ENCODE data around the gene SAGE1. TPM values are rescaled to one million over a fixed set of nuclear protein-coding genes. Genes with fewer than 3 reads are reported as not detected.
"Not testable (repeated sequence)": the region's sequence is repeated elsewhere in the genome, so short reads cannot be mapped to it uniquely, and the experiment has no call there.

SAGE1 gene
- total and polyA plus RNA-seq, 4 donors, result 0.05 TPM; not detected in 3

DNA sequence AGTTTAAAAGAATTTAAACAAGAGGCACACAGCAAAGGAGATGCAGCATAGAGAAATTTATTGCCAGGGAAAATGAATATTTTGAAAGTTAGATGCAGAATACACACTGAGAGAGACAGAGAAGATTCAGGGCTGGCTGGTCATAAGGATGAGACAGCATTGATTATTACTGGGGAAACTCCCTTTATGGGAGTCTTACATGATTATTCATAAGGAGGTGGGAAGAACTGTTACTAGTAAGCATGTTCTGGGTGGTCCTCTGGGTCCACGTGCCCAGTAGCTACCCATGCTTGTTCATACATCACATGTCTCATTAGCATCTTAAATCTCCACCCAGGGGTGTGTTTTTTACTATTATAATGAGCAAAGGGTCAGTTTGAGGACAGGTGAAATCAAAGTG is 27.0 kb downstream of the SAGE1 start:
- 56% methylated on average over 1 of the region's 1 CpG for WGBS
- H3K27ac ChIP-seq (ENCODE audit: low read depth in 1 of 2, low read length in 2 of 2); DNase-seq (ENCODE audit: low spot score); H3K9ac ChIP-seq (ENCODE audit: low read depth in 1 of 2, low read length in 2 of 2); H3K36me3 ChIP-seq (ENCODE audit: control insufficient read depth in 4 of 4, insufficient read depth in 3 of 4, low read depth in 1 of 4, low read length in 3 of 4); H3K27me3 ChIP-seq (ENCODE audit: control insufficient read depth in 4 of 4, insufficient read depth in 4 of 4, low read length in 3 of 4); H3K4me1 ChIP-seq (ENCODE audit: control insufficient read depth in 4 of 4, insufficient read depth in 4 of 4, low read length in 3 of 4); H3K9me3 ChIP-seq (ENCODE audit: control insufficient read depth in 4 of 4, low read length in 3 of 4); H3K4me3 ChIP-seq (ENCODE audit: low read depth in 1 of 3, low read length in 3 of 3): not testable (repeated sequence)

DNA sequence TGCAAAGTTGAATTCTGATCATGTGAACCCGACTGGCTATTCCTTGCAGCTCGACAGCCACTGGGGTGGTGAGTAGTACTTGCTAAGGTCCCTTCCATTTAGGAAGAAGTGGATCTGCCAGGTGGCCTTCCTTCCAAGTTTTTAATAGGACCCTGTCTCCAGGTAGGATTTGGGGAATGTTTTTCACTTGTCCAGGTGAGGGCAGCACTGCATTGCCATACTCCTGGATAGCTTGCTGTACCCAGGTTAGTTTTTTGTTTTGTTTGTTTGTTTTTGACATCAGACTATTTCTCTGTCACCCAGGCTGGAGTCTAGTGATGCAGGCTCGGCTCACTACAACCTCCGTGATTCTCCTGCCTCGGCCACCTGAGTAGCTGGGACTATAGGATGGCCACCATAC is 29.8 kb downstream of the SAGE1 start:
- TF ChIP-seq NR2F2 (IDR thresholded peaks at IDR 0.05), result no peak
- TF ChIP-seq RAD21 (IDR thresholded peaks at IDR 0.05), result peak in 1 of 2 donors; percentile 40
- no peak overlapping the region for H3K4me3 ChIP-seq (ENCODE audit: low read depth in 1 of 3, low read length in 3 of 3)
- no peaks in the 10 kb centered on the region for H3K36me3 ChIP-seq (ENCODE audit: control insufficient read depth in 4 of 4, insufficient read depth in 3 of 4, low read depth in 1 of 4, low read length in 3 of 4)
- H3K27ac ChIP-seq (ENCODE audit: low read depth in 1 of 2, low read length in 2 of 2), result no peak overlapping the region
- H3K4me1 ChIP-seq (ENCODE audit: control insufficient read depth in 4 of 4, insufficient read depth in 4 of 4, low read length in 3 of 4), result no peaks in the 10 kb centered on the region
- H3K9ac ChIP-seq (ENCODE audit: low read depth in 1 of 2, low read length in 2 of 2), result no peak overlapping the region
- DNase-seq (ENCODE audit: low spot score), result no peak
- 76% methylated on average over 5 of the region's 5 CpGs for WGBS
- H3K27me3 ChIP-seq (ENCODE audit: control insufficient read depth in 4 of 4, insufficient read depth in 4 of 4, low read length in 3 of 4), result peaks cover 0 to 3% (median 0%) of the 10 kb centered on the region in 4 donors
- no peaks in the 10 kb centered on the region for H3K9me3 ChIP-seq (ENCODE audit: control insufficient read depth in 4 of 4, low read length in 3 of 4)

DNA sequence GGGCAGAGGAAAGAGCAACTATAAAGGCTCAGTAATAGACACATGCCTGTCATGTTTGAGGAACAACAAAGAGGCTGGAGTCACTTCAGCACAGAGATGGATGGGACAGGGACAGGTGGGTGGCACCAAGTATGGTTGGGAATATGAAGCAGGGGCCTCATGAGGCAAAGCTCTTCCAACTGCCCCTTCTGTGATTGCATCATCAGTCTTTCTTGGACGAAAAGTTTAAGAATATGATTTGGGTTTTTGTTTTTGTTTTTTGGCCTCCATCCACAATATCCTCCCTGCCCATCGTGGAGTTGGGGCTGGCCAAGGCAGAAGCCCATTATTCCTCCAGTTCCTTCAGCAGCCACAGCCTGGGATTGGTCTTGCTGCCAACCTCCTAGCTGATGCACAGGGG is 34.4 kb downstream of the SAGE1 start:
- Histone ChIP-seq H3K9me3 (ENCODE audit: control insufficient read depth in 4 of 4, low read length in 3 of 4) (no peaks in the 10 kb centered on the region), H3K27ac (ENCODE audit: low read depth in 1 of 2, low read length in 2 of 2) (no peak overlapping the region), H3K9ac (ENCODE audit: low read depth in 1 of 2, low read length in 2 of 2) (no peak overlapping the region), H3K27me3 (ENCODE audit: control insufficient read depth in 4 of 4, insufficient read depth in 4 of 4, low read length in 3 of 4) (peaks cover 0 to 2% (median 0%) of the 10 kb centered on the region in 4 donors), H3K4me3 (ENCODE audit: low read depth in 1 of 3, low read length in 3 of 3) (no peak overlapping the region), H3K36me3 (ENCODE audit: control insufficient read depth in 4 of 4, insufficient read depth in 3 of 4, low read depth in 1 of 4, low read length in 3 of 4) (no peaks in the 10 kb centered on the region), H3K4me1 (ENCODE audit: control insufficient read depth in 4 of 4, insufficient read depth in 4 of 4, low read length in 3 of 4) (no peaks in the 10 kb centered on the region)
- DNase-seq (ENCODE audit: low spot score), result no peak
- 64% methylated on average over 2 of the region's 2 CpGs for WGBS
- TF ChIP-seq RAD21 (IDR thresholded peaks at IDR 0.05) (no peak), SP1 (IDR thresholded peaks at IDR 0.05) (no peak), RXRA (IDR thresholded peaks at IDR 0.05) (no peak), HNF4G (IDR thresholded peaks at IDR 0.05) (no peak), NR2F2 (IDR thresholded peaks at IDR 0.05) (no peak), FOXA2 (IDR thresholded peaks at IDR 0.05) (no peak), YY1 (IDR thresholded peaks at IDR 0.05) (no peak), GABPA (IDR thresholded peaks at IDR 0.05 in 1 of 2, conservative IDR thresholded peaks at IDR 0.05 in 1 of 2) (no peak)
- TF ChIP-seq, protein P1, sequence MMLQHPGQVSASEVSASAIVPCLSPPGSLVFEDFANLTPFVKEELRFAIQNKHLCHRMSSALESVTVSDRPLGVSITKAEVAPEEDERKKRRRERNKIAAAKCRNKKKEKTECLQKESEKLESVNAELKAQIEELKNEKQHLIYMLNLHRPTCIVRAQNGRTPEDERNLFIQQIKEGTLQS (IDR thresholded peaks at IDR 0.05), result no peak
- TF ChIP-seq, protein P2, sequence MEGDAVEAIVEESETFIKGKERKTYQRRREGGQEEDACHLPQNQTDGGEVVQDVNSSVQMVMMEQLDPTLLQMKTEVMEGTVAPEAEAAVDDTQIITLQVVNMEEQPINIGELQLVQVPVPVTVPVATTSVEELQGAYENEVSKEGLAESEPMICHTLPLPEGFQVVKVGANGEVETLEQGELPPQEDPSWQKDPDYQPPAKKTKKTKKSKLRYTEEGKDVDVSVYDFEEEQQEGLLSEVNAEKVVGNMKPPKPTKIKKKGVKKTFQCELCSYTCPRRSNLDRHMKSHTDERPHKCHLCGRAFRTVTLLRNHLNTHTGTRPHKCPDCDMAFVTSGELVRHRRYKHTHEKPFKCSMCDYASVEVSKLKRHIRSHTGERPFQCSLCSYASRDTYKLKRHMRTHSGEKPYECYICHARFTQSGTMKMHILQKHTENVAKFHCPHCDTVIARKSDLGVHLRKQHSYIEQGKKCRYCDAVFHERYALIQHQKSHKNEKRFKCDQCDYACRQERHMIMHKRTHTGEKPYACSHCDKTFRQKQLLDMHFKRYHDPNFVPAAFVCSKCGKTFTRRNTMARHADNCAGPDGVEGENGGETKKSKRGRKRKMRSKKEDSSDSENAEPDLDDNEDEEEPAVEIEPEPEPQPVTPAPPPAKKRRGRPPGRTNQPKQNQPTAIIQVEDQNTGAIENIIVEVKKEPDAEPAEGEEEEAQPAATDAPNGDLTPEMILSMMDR (IDR thresholded peaks at IDR 0.05; ENCODE audit: low read depth, low read length, missing input control), result no peak
- TF ChIP-seq, protein P3, sequence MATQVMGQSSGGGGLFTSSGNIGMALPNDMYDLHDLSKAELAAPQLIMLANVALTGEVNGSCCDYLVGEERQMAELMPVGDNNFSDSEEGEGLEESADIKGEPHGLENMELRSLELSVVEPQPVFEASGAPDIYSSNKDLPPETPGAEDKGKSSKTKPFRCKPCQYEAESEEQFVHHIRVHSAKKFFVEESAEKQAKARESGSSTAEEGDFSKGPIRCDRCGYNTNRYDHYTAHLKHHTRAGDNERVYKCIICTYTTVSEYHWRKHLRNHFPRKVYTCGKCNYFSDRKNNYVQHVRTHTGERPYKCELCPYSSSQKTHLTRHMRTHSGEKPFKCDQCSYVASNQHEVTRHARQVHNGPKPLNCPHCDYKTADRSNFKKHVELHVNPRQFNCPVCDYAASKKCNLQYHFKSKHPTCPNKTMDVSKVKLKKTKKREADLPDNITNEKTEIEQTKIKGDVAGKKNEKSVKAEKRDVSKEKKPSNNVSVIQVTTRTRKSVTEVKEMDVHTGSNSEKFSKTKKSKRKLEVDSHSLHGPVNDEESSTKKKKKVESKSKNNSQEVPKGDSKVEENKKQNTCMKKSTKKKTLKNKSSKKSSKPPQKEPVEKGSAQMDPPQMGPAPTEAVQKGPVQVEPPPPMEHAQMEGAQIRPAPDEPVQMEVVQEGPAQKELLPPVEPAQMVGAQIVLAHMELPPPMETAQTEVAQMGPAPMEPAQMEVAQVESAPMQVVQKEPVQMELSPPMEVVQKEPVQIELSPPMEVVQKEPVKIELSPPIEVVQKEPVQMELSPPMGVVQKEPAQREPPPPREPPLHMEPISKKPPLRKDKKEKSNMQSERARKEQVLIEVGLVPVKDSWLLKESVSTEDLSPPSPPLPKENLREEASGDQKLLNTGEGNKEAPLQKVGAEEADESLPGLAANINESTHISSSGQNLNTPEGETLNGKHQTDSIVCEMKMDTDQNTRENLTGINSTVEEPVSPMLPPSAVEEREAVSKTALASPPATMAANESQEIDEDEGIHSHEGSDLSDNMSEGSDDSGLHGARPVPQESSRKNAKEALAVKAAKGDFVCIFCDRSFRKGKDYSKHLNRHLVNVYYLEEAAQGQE (IDR thresholded peaks at IDR 0.05), result no peak
- TF ChIP-seq, protein P4, sequence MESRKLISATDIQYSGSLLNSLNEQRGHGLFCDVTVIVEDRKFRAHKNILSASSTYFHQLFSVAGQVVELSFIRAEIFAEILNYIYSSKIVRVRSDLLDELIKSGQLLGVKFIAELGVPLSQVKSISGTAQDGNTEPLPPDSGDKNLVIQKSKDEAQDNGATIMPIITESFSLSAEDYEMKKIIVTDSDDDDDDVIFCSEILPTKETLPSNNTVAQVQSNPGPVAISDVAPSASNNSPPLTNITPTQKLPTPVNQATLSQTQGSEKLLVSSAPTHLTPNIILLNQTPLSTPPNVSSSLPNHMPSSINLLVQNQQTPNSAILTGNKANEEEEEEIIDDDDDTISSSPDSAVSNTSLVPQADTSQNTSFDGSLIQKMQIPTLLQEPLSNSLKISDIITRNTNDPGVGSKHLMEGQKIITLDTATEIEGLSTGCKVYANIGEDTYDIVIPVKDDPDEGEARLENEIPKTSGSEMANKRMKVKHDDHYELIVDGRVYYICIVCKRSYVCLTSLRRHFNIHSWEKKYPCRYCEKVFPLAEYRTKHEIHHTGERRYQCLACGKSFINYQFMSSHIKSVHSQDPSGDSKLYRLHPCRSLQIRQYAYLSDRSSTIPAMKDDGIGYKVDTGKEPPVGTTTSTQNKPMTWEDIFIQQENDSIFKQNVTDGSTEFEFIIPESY (IDR thresholded peaks at IDR 0.05), result no peak

All from liver (tissue), 9 donors.